KMS-11 (cell line): ENCODE data around the gene ELAPOR1.
A peak's percentile ranks its signal among the peaks of the same experiment; 100 is the strongest.

Source experiments
- H2AFZ ChIP-seq: fragments of 200-600 bp; sonication (generic); 2 replicates; pipeline ENCODE4 v1.6.1; 2016; ENCODE audit warnings: antibody characterized with exemption, mixed run types, low read depth
- H3K27ac ChIP-seq: fragments of 200-600 bp; sonication (generic); 2 replicates; pipeline ENCODE4 v1.6.1; 2016; ENCODE audit warnings: mild to moderate bottlenecking, mixed run types
- H3K27me3 ChIP-seq: fragments of 200-600 bp; sonication (generic); 2 replicates; pipeline ENCODE4 v1.6.1; 2017; ENCODE audit warnings: mild to moderate bottlenecking, low read depth, mixed run types, moderate library complexity; ENCODE audit not compliant: insufficient read depth
- H3K36me3 ChIP-seq: fragments of 200-600 bp; sonication (generic); 2 replicates; pipeline ENCODE4 v1.6.1; 2017; ENCODE audit warnings: mild to moderate bottlenecking, mixed run types; ENCODE audit not compliant: insufficient read depth
- H3K4me1 ChIP-seq: fragments of 200-600 bp; sonication (generic); 2 replicates; pipeline ENCODE4 v1.6.1; 2016; ENCODE audit warnings: mild to moderate bottlenecking, low read depth, mixed run types; ENCODE audit not compliant: poor library complexity, severe bottlenecking
- H3K4me2 ChIP-seq: fragments of 200-600 bp; sonication (generic); 2 replicates; pipeline ENCODE4 v1.7.0; 2016; ENCODE audit warnings: mild to moderate bottlenecking, mixed run types
- H3K4me3 ChIP-seq: fragments of 200-600 bp; sonication (generic); IDR thresholded peaks from 2 replicates; pipeline ENCODE4 v1.6.1; 2017; ENCODE audit warnings: low read depth, low read length, mixed read lengths; ENCODE audit not compliant: insufficient read depth
- H3K79me2 ChIP-seq: fragments of 200-600 bp; sonication (generic); 2 replicates; pipeline ENCODE4 v1.6.1; 2016; ENCODE audit warnings: low read depth, mixed run types; ENCODE audit not compliant: insufficient read depth
- H3K9ac ChIP-seq: fragments of 200-600 bp; sonication (generic); 2 replicates; pipeline ENCODE4 v1.6.1; 2016; ENCODE audit warnings: mild to moderate bottlenecking, mixed run types
- H4K20me1 ChIP-seq: fragments of 200-600 bp; sonication (generic); 2 replicates; pipeline ENCODE4 v1.6.1; 2016; ENCODE audit warnings: mild to moderate bottlenecking, mixed run types; ENCODE audit not compliant: insufficient read depth
- TF ChIP-seq, protein P1 (sequence below): fragments of 200-600 bp; sonication (generic); conservative IDR thresholded peaks from 2 replicates; pipeline ENCODE4 v1.6.1; 2017; ENCODE audit warnings: low read depth, mild to moderate bottlenecking, antibody characterized with exemption, low read length, moderate library complexity, mixed read lengths

Gene ELAPOR1

DNA sequence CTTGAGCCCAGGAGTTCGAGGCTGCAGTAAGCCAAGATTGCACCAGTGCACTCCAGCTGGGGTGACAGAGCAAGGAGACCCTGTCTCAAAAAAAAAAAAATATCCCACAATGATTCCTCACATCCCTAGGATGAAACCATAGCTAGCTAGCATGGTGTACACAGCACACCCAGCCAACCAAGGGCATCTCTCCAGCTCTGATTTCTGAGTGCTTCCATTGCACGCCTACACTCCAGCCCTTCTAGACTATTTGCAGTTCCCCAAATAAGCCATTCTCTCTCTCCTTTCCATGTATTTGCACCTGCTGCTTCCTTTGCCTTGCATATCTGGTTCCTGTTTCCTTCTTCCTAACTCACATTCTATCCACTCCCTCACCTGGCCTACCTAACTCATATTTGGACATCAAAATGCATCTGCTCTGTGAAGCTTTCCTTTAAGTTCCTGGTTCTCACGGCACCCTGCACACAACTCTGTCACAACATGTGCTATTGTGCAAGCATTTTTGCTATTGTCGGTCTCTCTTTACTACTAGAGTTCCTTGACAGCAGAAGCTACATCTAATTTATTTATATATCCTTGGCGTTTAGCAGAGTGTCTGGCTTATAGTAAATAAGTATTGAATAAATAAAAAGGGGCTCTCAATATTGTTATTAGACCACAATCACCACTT is 2.4 kb upstream of the ELAPOR1 start:
- no peak overlapping the region for H2AFZ ChIP-seq
- H3K4me3 ChIP-seq: no peak overlapping the region
- TF ChIP-seq, protein P1, sequence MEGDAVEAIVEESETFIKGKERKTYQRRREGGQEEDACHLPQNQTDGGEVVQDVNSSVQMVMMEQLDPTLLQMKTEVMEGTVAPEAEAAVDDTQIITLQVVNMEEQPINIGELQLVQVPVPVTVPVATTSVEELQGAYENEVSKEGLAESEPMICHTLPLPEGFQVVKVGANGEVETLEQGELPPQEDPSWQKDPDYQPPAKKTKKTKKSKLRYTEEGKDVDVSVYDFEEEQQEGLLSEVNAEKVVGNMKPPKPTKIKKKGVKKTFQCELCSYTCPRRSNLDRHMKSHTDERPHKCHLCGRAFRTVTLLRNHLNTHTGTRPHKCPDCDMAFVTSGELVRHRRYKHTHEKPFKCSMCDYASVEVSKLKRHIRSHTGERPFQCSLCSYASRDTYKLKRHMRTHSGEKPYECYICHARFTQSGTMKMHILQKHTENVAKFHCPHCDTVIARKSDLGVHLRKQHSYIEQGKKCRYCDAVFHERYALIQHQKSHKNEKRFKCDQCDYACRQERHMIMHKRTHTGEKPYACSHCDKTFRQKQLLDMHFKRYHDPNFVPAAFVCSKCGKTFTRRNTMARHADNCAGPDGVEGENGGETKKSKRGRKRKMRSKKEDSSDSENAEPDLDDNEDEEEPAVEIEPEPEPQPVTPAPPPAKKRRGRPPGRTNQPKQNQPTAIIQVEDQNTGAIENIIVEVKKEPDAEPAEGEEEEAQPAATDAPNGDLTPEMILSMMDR: no peak
- H3K27ac ChIP-seq: no peak overlapping the region
- H3K79me2 ChIP-seq: no peaks in the 10 kb centered on the region
- peaks cover 26% of the 10 kb centered on the region; the same call in 1 of the 2 replicates for H3K27me3 ChIP-seq
- H4K20me1 ChIP-seq: no peaks in the 10 kb centered on the region
- 0 out of 2 replicates have a peak overlapping the region, but pooled peaks have one; percentile 36 for H3K4me2 ChIP-seq
- no peaks in the 10 kb centered on the region for H3K36me3 ChIP-seq
- H3K9ac ChIP-seq: no peak overlapping the region
- H3K4me1 ChIP-seq: peaks cover 20% of the 10 kb centered on the region

DNA sequence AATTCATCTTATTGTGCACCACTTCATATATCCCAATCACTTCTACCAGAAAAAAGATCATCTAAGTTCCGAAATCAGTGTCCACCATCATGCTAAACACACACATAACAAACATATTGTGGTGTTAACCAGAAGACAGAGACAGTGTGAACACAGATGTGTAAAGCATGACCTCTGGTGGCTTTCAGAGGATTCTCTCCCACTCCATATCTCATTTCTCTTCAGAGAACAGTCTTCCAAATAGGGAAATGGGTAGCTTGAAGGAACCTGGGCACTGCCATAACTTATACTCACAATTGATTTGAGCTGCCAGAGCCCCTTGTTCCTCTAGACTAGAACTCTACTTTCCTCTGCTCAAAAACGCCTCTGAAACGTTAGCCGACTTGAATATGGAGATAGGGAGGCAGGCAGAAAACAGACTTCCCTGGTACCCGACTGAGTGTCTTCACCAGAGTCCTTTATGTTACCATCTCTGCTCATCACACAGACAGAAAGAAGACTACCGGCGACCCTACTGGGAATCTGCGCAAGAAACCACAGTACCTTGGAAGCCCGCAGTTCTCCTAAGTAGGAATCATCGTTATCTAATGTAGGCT is 1.8 kb upstream of the ELAPOR1 start:
- peaks cover 26% of the 10 kb centered on the region; the same call in 1 of the 2 replicates for H3K27me3 ChIP-seq
- H3K4me1 ChIP-seq: peaks cover 20% of the 10 kb centered on the region
- H3K27ac ChIP-seq: no peak overlapping the region; the same call in 1 of the 2 replicates
- H3K9ac ChIP-seq: no peak overlapping the region
- TF ChIP-seq, protein P1: no peak
- H3K36me3 ChIP-seq: no peaks in the 10 kb centered on the region
- H3K4me3 ChIP-seq: no peak overlapping the region
- peak overlapping the region; percentile 52; the same call in 1 of the 2 replicates for H2AFZ ChIP-seq
- H3K4me2 ChIP-seq: peak overlapping the region; percentile 36
- H3K79me2 ChIP-seq: no peaks in the 10 kb centered on the region
- no peaks in the 10 kb centered on the region for H4K20me1 ChIP-seq

DNA sequence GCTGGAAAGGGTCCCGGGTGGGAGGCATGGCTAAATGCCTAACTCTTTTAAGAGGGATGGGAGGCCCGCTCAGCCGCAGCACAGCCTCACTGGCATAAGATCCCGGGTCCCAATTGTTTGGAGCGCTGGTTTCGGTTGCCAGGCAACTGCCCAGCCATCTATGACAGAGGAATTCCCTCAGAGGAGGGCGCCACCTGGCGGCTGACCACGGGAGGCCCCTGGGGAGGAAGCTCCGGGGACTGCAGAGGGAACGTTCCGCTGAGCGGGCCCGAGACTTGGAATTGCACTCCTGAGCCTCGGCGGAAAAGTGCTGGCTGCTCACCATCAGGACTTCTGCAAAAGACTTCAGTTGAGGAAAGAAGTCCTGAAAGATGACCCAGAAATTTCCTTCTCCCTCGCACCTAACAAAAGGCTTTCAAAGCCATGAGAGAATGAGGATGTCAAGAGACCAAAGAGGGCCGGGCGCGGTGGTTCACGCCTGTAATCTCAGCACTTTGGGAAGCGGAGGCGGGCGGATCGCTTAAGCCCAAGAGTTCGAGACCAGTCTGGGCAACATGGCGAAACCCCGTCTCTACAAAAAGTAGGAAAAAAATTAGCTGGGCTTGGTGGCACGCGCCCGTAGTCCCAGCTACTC is 1.1 kb upstream of the ELAPOR1 start:
- Histone ChIP-seq H3K79me2 (no peaks in the 10 kb centered on the region), H3K4me2 (peak overlapping the region; percentile 36), H3K4me3 (peak overlapping the region; percentile 58), H2AFZ (peak overlapping the region; percentile 52), H3K36me3 (no peaks in the 10 kb centered on the region), H4K20me1 (no peaks in the 10 kb centered on the region), H3K9ac (no peak overlapping the region), H3K4me1 (peaks cover 20% of the 10 kb centered on the region), H3K27me3 (peaks cover 26% of the 10 kb centered on the region; the same call in 1 of the 2 replicates), H3K27ac (no peak overlapping the region; the same call in 1 of the 2 replicates)
- TF ChIP-seq, protein P1: peak; percentile 97

DNA sequence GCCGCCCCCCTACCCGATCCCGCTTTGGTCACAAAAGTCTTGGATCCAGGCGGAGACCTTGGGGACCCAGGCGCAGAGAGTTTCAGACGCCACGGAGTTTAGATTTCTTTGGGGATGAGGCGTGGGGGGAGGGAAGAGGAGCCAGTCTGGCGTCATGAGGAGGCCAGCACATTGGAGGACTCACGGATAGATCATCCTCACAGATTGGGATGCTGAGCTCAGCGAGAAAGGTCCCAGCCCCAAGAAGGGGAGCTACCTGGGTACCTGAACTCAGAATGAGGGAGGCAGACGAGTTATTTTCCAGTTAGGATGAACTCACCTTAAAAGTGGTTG is 393 bp downstream of the ELAPOR1 start:
- H3K36me3 ChIP-seq: no peaks in the 10 kb centered on the region
- peak overlapping the region; percentile 52; the same call in 1 of the 2 replicates for H2AFZ ChIP-seq
- H3K9ac ChIP-seq: no peak overlapping the region
- TF ChIP-seq, protein P1: no peak
- no peak overlapping the region for H3K27ac ChIP-seq
- H3K4me3 ChIP-seq: no peak overlapping the region
- peaks cover 26% of the 10 kb centered on the region; the same call in 1 of the 2 replicates for H3K27me3 ChIP-seq
- H4K20me1 ChIP-seq: no peaks in the 10 kb centered on the region
- peak overlapping the region; percentile 36 for H3K4me2 ChIP-seq
- no peaks in the 10 kb centered on the region for H3K79me2 ChIP-seq
- peaks cover 20% of the 10 kb centered on the region for H3K4me1 ChIP-seq
